Measurements from ENCODE around the gene FAM227A. TPM values are rescaled to one million over a fixed set of nuclear protein-coding genes. Genes with fewer than 3 reads are reported as not detected.

FAM227A gene
- total and polyA plus RNA-seq, 2 of the 13 experiments (the other 11 are each of a cell fraction or from before 2014, with no cell fraction given), result 1.0 to 1.5 TPM

- H3K4me1 ChIP-seq (ENCODE audit: insufficient read depth, low read length), result peaks cover 20% of the 10 kb centered on the region
- H3K27me3 ChIP-seq (ENCODE audit: control insufficient read depth in 1 of 2, insufficient read depth in 2 of 2, low read length in 2 of 2), result no peaks in the 10 kb centered on the region
- FAIRE-seq (no peak), ATAC-seq (no peak), DNase-seq (ENCODE audit: low spot score) (no peak)
- no peaks in the 10 kb centered on the region for H3K9me3 ChIP-seq (ENCODE audit: low read length)
- in situ Hi-C loops (cut with HindIII; ENCODE audit: extremely low pct_ligation_motif_present, low pct_unique_long_range_greater_than_20kb) (no loop called here), intact Hi-C loops (cut with micrococcal nuclease; ENCODE audit: unreplicated experiment) (no loop called here)
- TF ChIP-seq SPEN (CRISPR knock-in tag; IDR thresholded peaks at IDR 0.05; ENCODE audit: low read depth), result no peak
- WGBS (ENCODE audit: low lambda C conversion rate), result 82% methylated on average over 5 of the region's 5 CpGs
- H3K4me3 ChIP-seq (replicated peaks in 1 of 3; ENCODE audit: insufficient read depth in 1 of 3, low read depth in 2 of 3, low read length in 3 of 3), result no peak overlapping the region
- H3K27ac ChIP-seq (ENCODE audit: extremely low read length, insufficient read depth, low read length), result no peak overlapping the region
- no peaks in the 10 kb centered on the region for H3K79me2 ChIP-seq (ENCODE audit: insufficient read depth, low read length)
- CTCF ChIA-PET (ENCODE audit: low intra/inter-chr PET ratio, low total read pairs), result no interaction called here
- POLR2A ChIA-PET, result no interaction called here
- H3K4me2 ChIP-seq (ENCODE audit: low read depth, low read length), result no peak overlapping the region
- H4K20me1 ChIP-seq (ENCODE audit: insufficient read depth, low read length), result no peaks in the 10 kb centered on the region; the same call in 1 of the 2 replicates
- no peak overlapping the region for H2AFZ ChIP-seq (ENCODE audit: low read length)
- no TSS peak for BruUV-seq (replicated peaks)
- no peaks in the 10 kb centered on the region for H3K36me3 ChIP-seq (replicated peaks in 1 of 2; ENCODE audit: control insufficient read depth in 1 of 2, insufficient read depth in 2 of 2, low read length in 2 of 2)
- H3K9ac ChIP-seq (ENCODE audit: insufficient read depth, low read depth, low read length), result no peak overlapping the region
These were observed 43.8 kb downstream of the FAM227A start for GRCh38 chr22:38612217-38613006.

DNA sequence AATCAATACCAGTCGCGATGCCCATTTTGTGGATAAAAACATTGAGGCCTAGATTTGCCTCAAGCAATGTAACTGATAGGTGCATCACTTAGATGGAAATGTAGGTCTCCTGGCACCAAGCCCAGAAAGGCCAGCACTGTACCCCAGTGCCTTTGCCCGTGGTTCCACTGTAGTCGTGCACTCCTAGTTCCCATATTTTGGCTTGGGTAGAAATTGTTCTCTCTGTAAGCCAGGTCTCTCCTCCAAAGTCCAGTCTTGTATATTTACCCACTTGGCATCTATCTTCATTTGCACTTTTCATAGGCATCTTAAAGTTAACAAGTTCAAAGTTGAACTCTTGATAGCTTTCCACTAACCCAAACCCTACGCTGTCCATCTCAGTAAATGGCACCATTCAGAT, 44.6 kb downstream of the FAM227A start:
- FAIRE-seq (no peak), DNase-seq (ENCODE audit: low spot score) (no peak), ATAC-seq (no peak)
- BruUV-seq (replicated peaks), result no TSS peak
- intact Hi-C loops (cut with micrococcal nuclease; ENCODE audit: unreplicated experiment), result no loop called here
- H4K20me1 ChIP-seq (ENCODE audit: insufficient read depth, low read length), result no peaks in the 10 kb centered on the region; the same call in 1 of the 2 replicates
- no peak overlapping the region for H3K4me3 ChIP-seq (replicated peaks in 1 of 3; ENCODE audit: insufficient read depth in 1 of 3, low read depth in 2 of 3, low read length in 3 of 3)
- no peak overlapping the region for H3K27ac ChIP-seq (ENCODE audit: extremely low read length, insufficient read depth, low read length)
- H3K4me2 ChIP-seq (ENCODE audit: low read depth, low read length), result no peak overlapping the region
- no peaks in the 10 kb centered on the region for H3K36me3 ChIP-seq (replicated peaks in 1 of 2; ENCODE audit: control insufficient read depth in 1 of 2, insufficient read depth in 2 of 2, low read length in 2 of 2)
- in situ Hi-C loops (cut with HindIII; ENCODE audit: extremely low pct_ligation_motif_present, low pct_unique_long_range_greater_than_20kb), result no loop called here
- CTCF ChIA-PET (ENCODE audit: low intra/inter-chr PET ratio, low total read pairs), result no interaction called here
- no peaks in the 10 kb centered on the region for H3K9me3 ChIP-seq (ENCODE audit: low read length)
- POLR2A ChIA-PET, result no interaction called here
- WGBS (ENCODE audit: low lambda C conversion rate), result 50% methylated on average over 5 of the region's 5 CpGs
- H3K4me1 ChIP-seq (ENCODE audit: insufficient read depth, low read length), result peaks cover 23% of the 10 kb centered on the region
- no peaks in the 10 kb centered on the region for H3K27me3 ChIP-seq (ENCODE audit: control insufficient read depth in 1 of 2, insufficient read depth in 2 of 2, low read length in 2 of 2)
- no peaks in the 10 kb centered on the region for H3K79me2 ChIP-seq (ENCODE audit: insufficient read depth, low read length)
- no peak overlapping the region for H2AFZ ChIP-seq (ENCODE audit: low read length)
- H3K9ac ChIP-seq (ENCODE audit: insufficient read depth, low read depth, low read length), result no peak overlapping the region
- TF ChIP-seq ZNF607 (CRISPR knock-in tag; IDR thresholded peaks at IDR 0.05; ENCODE audit: borderline replicate concordance) (no peak), PHB2 (IDR thresholded peaks at IDR 0.05; ENCODE audit: partially characterized antibody) (no peak), ZNF580 (CRISPR knock-in tag; IDR thresholded peaks at IDR 0.05; ENCODE audit: borderline replicate concordance, low read depth) (no peak), TEF (CRISPR knock-in tag; IDR thresholded peaks at IDR 0.05) (no peak), NFAT5 (CRISPR knock-in tag; IDR thresholded peaks at IDR 0.05) (no peak)
- TF ChIP-seq, protein P1, sequence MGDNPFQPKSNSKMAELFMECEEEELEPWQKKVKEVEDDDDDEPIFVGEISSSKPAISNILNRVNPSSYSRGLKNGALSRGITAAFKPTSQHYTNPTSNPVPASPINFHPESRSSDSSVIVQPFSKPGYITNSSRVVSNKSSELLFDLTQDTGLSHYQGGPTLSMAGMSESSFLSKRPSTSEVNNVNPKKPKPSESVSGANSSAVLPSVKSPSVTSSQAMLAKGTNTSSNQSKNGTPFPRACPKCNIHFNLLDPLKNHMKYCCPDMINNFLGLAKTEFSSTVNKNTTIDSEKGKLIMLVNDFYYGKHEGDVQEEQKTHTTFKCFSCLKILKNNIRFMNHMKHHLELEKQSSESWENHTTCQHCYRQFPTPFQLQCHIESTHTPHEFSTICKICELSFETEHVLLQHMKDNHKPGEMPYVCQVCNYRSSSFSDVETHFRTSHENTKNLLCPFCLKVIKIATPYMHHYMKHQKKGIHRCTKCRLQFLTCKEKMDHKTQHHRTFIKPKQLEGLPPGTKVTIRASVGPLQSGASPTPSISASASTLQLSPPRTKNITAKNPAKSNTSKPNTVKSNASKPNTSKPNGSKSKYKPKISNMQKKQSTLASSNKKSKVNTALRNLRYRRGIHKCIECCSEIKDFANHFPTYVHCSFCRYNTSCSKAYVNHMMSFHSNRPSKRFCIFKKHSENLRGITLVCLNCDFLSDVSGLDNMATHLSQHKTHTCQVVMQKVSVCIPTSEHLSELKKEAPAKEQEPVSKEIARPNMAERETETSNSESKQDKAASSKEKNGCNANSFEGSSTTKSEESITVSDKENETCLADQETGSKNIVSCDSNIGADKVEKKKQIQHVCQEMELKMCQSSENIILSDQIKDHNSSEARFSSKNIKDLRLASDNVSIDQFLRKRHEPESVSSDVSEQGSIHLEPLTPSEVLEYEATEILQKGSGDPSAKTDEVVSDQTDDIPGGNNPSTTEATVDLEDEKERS (CRISPR knock-in tag; IDR thresholded peaks at IDR 0.05), result no peak

All from HepG2 (cell line).